ENCODE measurements around the gene GRAP.

GRCh38 chr17:19024101-19025078, 22.4 kb downstream of the GRAP start:
- TF ChIP-seq EZH2 (IDR thresholded peaks at IDR 0.05) (no peak), POLR2AphosphoS5 (IDR thresholded peaks at IDR 0.05; ENCODE audit: borderline replicate concordance, low read depth, low read length) (no peak), FOXP2 (optimal IDR thresholded peaks at IDR 0.05; ENCODE audit: control extremely low read depth, extremely low read length, insufficient read depth) (no peak)

All from SK-N-MC (cell line).